SU-DHL-6 (cell line): Measurements from ENCODE around the gene B4GALNT4.

ENCODE experiments used
- H2AFZ ChIP-seq: fragments of 200-600 bp; sonication (generic); 2 replicates; pipeline ENCODE4 v1.6.1; 2014; ENCODE audit warnings: low read depth, mild to moderate bottlenecking, moderate library complexity, mixed read lengths, antibody characterized with exemption, low read length; ENCODE audit not compliant: severe bottlenecking
- H3F3A ChIP-seq: fragments of 200-600 bp; shearing (Covaris generic); 2 replicates; pipeline ENCODE4 v1.6.0; 2016; ENCODE audit warnings: antibody characterized with exemption, mild to moderate bottlenecking; ENCODE audit not compliant: insufficient read depth
- H3K27ac ChIP-seq: fragments of 200-600 bp; sonication (generic); 2 replicates; pipeline ENCODE4 v1.5.1; 2016; ENCODE audit warnings: low read depth, mild to moderate bottlenecking, low read length, moderate library complexity, mixed read lengths
- H3K27me3 ChIP-seq: fragments of 200-600 bp; sonication (generic), shearing (Covaris generic); 2 replicates; pipeline ENCODE4 v1.6.0; 2014; ENCODE audit warnings: mild to moderate bottlenecking, low read length
- H3K36me3 ChIP-seq: fragments of 200-600 bp; sonication (generic); 2 replicates; pipeline ENCODE4 v1.6.1; 2014; ENCODE audit warnings: mild to moderate bottlenecking, low read length, mixed read lengths
- H3K4me2 ChIP-seq: fragments of 300-600, 200-600 bp; shearing (Covaris generic), sonication (generic); 2 replicates; pipeline ENCODE4 v1.6.0; 2014; ENCODE audit warnings: low read length, low read depth, mild to moderate bottlenecking; ENCODE audit not compliant: poor library complexity, severe bottlenecking
- H3K4me3 ChIP-seq: fragments of 200-600 bp; sonication (generic); 2 replicates; pipeline ENCODE4 v1.5.1; 2014; ENCODE audit warnings: antibody characterized with exemption, low read length, mild to moderate bottlenecking, mixed read lengths; ENCODE audit not compliant: insufficient read depth, poor library complexity, severe bottlenecking
- H3K79me2 ChIP-seq: fragments of 200-600 bp; sonication (generic); 2 replicates; pipeline ENCODE4 v1.6.1; 2014; ENCODE audit warnings: mild to moderate bottlenecking, low read length, moderate library complexity; ENCODE audit not compliant: insufficient read depth
- H3K9ac ChIP-seq: fragments of 200-600 bp; sonication (generic); 2 replicates; pipeline ENCODE4 v1.7.0; 2014; ENCODE audit warnings: mild to moderate bottlenecking, low read length
- H3K9me2 ChIP-seq: fragments of 200-600 bp; sonication (generic); replicated peaks from 2 replicates; pipeline ENCODE4 v1.6.1; 2014; ENCODE audit warnings: low read length; ENCODE audit not compliant: insufficient read depth
- H3K9me3 ChIP-seq: fragments of 200-600 bp; sonication (generic); 2 replicates; pipeline ENCODE4 v1.6.1; 2014; ENCODE audit warnings: low read length, mixed read lengths; ENCODE audit not compliant: insufficient read depth
- H4K20me1 ChIP-seq: fragments of 200-600 bp; sonication (generic); 2 replicates; pipeline ENCODE4 v1.6.1; 2014; ENCODE audit warnings: low read depth, mild to moderate bottlenecking, antibody characterized with exemption, low read length, moderate library complexity, mixed read lengths
- CTCF ChIP-seq: fragments of 200-600 bp; sonication (generic); IDR thresholded peaks from one replicate; pipeline ENCODE4 v1.5.1; 2017; ENCODE audit warnings: antibody characterized with exemption, mild to moderate bottlenecking, low read length, moderate library complexity; ENCODE audit not compliant: insufficient read depth, poor library complexity, severe bottlenecking
- EZH2phosphoT487 ChIP-seq: fragments of 200-600 bp; sonication (generic), shearing (Covaris generic); conservative IDR thresholded peaks from 2 replicates; pipeline ENCODE4 v1.6.1; 2018; ENCODE audit warnings: mild to moderate bottlenecking, antibody characterized with exemption, low read length, moderate library complexity, mixed read lengths

Gene B4GALNT4

GRCh38 chr11:339963-340362 is 29.3 kb upstream of the B4GALNT4 start:
- Histone ChIP-seq H3K27me3 (no peaks in the 10 kb centered on the region), H2AFZ (no peak overlapping the region), H3F3A (0 out of 2 replicates have a peak, but pooled peaks cover 7% of the 10 kb centered on the region), H3K9me2 (no peaks in the 10 kb centered on the region), H4K20me1 (no peaks in the 10 kb centered on the region), H3K4me3 (no peak overlapping the region), H3K4me2 (peak overlapping the region; percentile 31), H3K36me3 (no peaks in the 10 kb centered on the region), H3K79me2 (no peaks in the 10 kb centered on the region), H3K9me3 (no peaks in the 10 kb centered on the region), H3K27ac (no peak overlapping the region), H3K9ac (no peak overlapping the region)
- no peak for TF ChIP-seq EZH2phosphoT487
- TF ChIP-seq CTCF, result no peak

GRCh38 chr11:340539-341512 is 28.5 kb upstream of the B4GALNT4 start:
- H2AFZ ChIP-seq, result no peak overlapping the region
- H3K4me3 ChIP-seq, result no peak overlapping the region
- peak overlapping the region; percentile 31 for H3K4me2 ChIP-seq

GRCh38 chr11:342328-342727 is 27.0 kb upstream of the B4GALNT4 start:
- Histone ChIP-seq H3K9ac (no peak overlapping the region), H4K20me1 (no peaks in the 10 kb centered on the region), H3K27ac (0 out of 2 replicates have a peak overlapping the region, but pooled peaks have one; percentile 16), H3F3A (0 out of 2 replicates have a peak, but pooled peaks cover 7% of the 10 kb centered on the region), H3K27me3 (no peaks in the 10 kb centered on the region), H3K4me2 (no peak overlapping the region), H3K9me3 (no peaks in the 10 kb centered on the region), H2AFZ (no peak overlapping the region), H3K79me2 (no peaks in the 10 kb centered on the region), H3K4me3 (no peak overlapping the region), H3K36me3 (no peaks in the 10 kb centered on the region), H3K9me2 (no peaks in the 10 kb centered on the region)
- TF ChIP-seq CTCF, result no peak
- TF ChIP-seq EZH2phosphoT487, result no peak

More at GRCh38 chr11:340539-341512, 28.5 kb upstream of the B4GALNT4 start:
- Histone ChIP-seq H3K27me3 (no peaks in the 10 kb centered on the region), H3K9me2 (no peaks in the 10 kb centered on the region), H3K9me3 (no peaks in the 10 kb centered on the region), H3K27ac (0 out of 2 replicates have a peak overlapping the region, but pooled peaks have one; percentile 0), H3F3A (0 out of 2 replicates have a peak, but pooled peaks cover 7% of the 10 kb centered on the region), H4K20me1 (no peaks in the 10 kb centered on the region), H3K36me3 (no peaks in the 10 kb centered on the region), H3K79me2 (no peaks in the 10 kb centered on the region), H3K9ac (no peak overlapping the region)
- TF ChIP-seq EZH2phosphoT487 (no peak), CTCF (no peak)
